Activated CD4-positive, alpha-beta T cell treated with anti-CD3 and anti-CD28 coated beads for 1 hour (primary cell): ENCODE data around the gene DENND5A.
"Not testable (repeated sequence)": the region's sequence is repeated elsewhere in the genome, so short reads cannot be mapped to it uniquely, and the experiment has no call there.

Experiments
- DNase-seq: peaks from one replicate; pipeline ENCODE4 v3.0.0-alpha.2; 2020

Gene DENND5A

GRCh38 chr11:9210224-9210921 lies 54.8 kb downstream of the DENND5A start:
- no peak for DNase-seq

- DNase-seq: not testable (repeated sequence)
Measured at GRCh38 chr11:9209604-9210003, 55.5 kb downstream of the DENND5A start.

GRCh38 chr11:9208726-9209501 lies 56.2 kb downstream of the DENND5A start:
- no peak for DNase-seq

GRCh38 chr11:9207229-9207628 lies 57.9 kb downstream of the DENND5A start:
- no peak for DNase-seq

GRCh38 chr11:9206496-9206895 lies 58.7 kb downstream of the DENND5A start:
- no peak for DNase-seq

GRCh38 chr11:9203691-9204311 lies 61.3 kb downstream of the DENND5A start:
- no peak for DNase-seq

- DNase-seq: no peak
Measured at GRCh38 chr11:9201372-9202162, 63.6 kb downstream of the DENND5A start.

GRCh38 chr11:9200471-9200870 lies 64.7 kb downstream of the DENND5A start:
- no peak for DNase-seq

- no peak for DNase-seq
Measured at GRCh38 chr11:9193316-9193715, 71.8 kb downstream of the DENND5A start.

- DNase-seq: no peak
Measured at GRCh38 chr11:9192561-9192960, 72.6 kb downstream of the DENND5A start.

- DNase-seq: not testable (repeated sequence)
Measured at GRCh38 chr11:9190326-9191016, 74.7 kb downstream of the DENND5A start.

- DNase-seq: not testable (repeated sequence)
Measured at GRCh38 chr11:9188860-9189259, 76.3 kb downstream of the DENND5A start.

GRCh38 chr11:9187616-9188015 lies 77.5 kb downstream of the DENND5A start:
- DNase-seq: no peak

- DNase-seq: no peak
Measured at GRCh38 chr11:9184516-9184915, 80.6 kb downstream of the DENND5A start.

GRCh38 chr11:9182180-9182871 lies 82.8 kb downstream of the DENND5A start:
- no peak for DNase-seq

- no peak for DNase-seq
Measured at GRCh38 chr11:9180784-9181183, 84.4 kb downstream of the DENND5A start.

- DNase-seq: no peak
Measured at GRCh38 chr11:9179141-9179540, 86.0 kb downstream of the DENND5A start.

- DNase-seq: no peak
Measured at GRCh38 chr11:9178716-9179115, 86.4 kb downstream of the DENND5A start.

GRCh38 chr11:9177438-9178091 lies 87.6 kb downstream of the DENND5A start:
- no peak for DNase-seq

- no peak for DNase-seq
Measured at GRCh38 chr11:9176550-9176949, 88.6 kb downstream of the DENND5A start.

- no peak for DNase-seq
Measured at GRCh38 chr11:9176136-9176535, 89.0 kb downstream of the DENND5A start.
